GM19043 (cell line): ENCODE measurements around the gene RNF186.
"Not testable (repeated sequence)": the region's sequence is repeated elsewhere in the genome, so short reads cannot be mapped to it uniquely, and the experiment has no call there.

Source experiments
- ATAC-seq: cut with Tn5 transposase; IDR thresholded peaks from one replicate; pipeline ENCODE4 v1.9.1; 2021; ENCODE audit warnings: low read depth; ENCODE audit not compliant: unreplicated experiment

RNF186 gene, protein sequence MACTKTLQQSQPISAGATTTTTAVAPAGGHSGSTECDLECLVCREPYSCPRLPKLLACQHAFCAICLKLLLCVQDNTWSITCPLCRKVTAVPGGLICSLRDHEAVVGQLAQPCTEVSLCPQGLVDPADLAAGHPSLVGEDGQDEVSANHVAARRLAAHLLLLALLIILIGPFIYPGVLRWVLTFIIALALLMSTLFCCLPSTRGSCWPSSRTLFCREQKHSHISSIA

DNA sequence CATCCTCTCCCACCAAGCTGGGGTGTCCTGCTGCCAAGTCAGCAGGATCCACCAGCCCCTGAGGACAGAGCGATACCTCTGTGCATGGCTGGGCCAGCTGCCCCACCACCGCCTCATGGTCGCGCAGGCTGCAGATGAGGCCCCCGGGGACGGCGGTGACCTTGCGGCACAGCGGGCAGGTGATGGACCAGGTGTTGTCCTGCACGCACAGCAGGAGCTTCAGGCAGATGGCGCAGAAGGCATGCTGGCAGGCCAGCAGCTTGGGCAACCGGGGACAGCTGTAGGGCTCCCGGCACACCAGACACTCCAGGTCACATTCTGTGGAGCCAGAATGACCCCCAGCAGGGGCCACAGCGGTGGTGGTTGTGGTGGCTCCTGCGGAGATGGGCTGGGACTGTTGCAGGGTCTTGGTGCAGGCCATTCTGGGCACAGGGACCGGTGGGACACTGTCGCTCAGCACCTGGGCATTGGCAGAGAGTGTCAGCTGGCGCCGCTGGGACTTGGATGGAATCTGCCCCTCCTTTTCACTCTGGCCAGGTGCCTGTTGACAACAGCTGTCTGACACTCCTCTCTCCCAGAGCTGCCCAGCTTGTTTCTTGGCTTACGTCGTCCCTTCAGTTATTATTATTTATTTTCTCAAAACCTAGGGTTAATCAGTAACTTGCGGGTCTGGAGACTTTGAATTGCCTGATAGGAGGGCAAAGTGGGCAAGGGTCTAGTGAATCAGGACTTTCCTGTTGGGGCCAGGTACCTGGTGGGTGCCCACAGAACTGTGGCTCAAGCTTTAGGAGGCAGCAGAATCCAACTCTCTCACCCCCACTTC, at the start of gene RNF186:
TSS of gene RNF186 (minus strand) at position 603 of the 823 bp plus-strand sequence. CDS start at position 421, 182 bp downstream.
- no peak for ATAC-seq

DNA sequence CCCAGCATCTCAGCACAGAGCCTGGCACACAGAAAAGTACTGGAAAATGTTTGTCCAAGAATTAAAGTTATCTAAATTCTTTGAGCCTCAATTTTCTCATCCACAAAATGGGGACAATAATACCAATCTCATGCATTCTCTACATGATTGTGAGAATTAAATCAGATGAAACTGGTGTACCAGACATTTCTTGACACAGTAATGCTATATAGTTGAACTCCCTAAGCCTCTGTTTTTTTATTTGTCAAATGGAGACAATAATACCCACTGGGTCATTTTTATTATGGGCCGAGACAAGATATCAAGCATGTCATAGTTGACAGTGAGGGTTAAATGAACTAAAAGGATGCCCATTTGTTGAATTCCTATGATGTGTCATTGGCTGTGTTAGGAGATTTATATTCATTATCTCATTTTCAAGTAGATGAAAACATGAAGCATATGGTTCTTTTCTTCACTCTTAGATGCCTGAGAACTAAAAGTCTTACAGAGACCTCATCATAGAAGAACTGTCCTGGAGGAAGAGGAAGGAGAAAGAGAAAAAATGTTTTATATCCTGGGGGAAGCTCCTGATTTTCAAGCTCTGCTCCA, 49.6 kb upstream of the RNF186 start:
- no peak for ATAC-seq

DNA sequence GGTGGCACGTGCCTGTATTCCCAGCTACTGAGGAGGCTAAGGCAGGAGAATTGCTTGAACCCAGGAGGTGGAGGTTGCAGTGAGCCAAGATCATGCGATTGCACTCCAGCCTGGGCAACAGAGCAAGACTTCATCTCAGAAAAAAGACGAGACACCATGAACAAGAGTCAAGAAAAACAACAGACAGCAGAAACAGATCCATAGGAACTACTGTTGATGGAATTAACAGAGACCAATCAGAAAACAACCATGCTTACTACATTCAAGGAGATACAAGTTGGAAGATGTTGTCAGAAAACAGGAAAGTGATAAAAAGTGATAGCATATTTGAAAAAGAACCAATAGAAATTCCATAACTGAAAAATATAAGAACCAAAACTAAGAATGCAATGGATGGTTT, 47.9 kb upstream of the RNF186 start:
- no peak for ATAC-seq

DNA sequence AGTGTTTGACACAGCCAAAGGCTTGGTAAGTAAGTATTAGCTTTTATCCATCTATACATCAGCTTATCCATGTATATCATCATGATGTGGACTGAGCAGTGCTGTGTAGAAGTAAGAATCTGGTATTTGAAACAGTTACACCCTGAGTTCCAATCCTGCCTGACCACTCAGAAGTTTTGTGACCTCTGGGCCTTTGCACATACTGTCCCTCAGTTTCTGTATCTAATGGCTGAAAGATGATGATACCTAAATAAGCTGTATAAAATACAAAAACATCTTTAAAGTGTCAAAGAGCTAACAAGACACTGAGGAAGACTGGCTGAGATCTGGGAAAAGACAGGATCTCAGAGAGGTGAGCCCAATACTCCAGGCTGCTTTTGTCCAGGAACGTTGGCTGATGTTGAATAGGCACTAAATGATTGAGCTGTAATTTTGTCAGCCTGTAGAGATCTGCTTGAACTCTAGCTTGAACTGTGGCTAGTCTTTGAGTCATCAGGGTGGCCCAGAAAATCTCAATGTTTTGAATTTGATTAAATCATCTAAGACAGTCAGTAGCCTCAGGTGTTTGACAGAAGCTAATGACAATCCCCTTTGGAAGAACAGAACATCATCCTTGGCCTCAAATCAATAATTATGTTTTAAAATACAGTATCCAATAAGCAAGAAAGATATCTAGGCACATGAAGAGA, 46.9 kb upstream of the RNF186 start:
- ATAC-seq, result no peak

DNA sequence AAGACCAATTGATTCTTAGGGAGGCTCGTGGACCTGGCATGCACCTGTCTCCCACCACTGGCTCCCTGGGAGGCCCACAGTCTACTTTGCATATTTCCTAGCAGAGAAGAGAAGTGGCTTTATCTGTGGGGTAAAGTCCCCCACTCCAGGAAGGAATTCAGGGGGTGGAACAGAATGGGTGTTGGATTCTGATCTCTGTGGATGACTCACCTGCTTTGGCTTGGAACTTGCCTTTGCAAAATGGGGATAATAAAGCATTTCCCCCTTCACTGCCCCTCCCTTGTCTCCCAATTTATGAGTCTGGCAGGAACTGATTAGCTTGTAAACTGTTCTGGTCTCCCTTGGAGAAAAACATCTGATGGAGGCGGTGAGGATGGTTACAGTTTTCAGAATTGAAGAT, 46.0 kb upstream of the RNF186 start:
- no peak for ATAC-seq

DNA sequence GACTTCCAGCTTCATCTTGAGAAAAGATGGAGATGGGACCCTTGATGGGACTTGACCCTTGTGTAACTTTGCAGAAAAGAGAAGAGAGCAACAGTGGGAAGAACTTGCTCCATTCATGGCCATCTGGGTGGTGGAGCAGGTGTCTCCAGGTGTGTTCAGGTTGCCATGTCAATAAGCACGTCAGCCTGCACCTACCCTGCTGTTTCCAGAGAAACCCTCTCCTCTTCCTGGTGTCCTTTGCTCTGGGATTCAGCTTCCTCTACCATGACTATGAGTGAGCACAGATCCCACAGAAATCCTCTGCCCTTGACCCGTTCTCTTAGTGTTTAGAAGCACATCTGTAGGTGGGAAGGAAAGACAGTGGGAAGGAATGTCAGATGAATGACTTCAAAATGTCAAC, 45.3 kb upstream of the RNF186 start:
- ATAC-seq, result no peak

DNA sequence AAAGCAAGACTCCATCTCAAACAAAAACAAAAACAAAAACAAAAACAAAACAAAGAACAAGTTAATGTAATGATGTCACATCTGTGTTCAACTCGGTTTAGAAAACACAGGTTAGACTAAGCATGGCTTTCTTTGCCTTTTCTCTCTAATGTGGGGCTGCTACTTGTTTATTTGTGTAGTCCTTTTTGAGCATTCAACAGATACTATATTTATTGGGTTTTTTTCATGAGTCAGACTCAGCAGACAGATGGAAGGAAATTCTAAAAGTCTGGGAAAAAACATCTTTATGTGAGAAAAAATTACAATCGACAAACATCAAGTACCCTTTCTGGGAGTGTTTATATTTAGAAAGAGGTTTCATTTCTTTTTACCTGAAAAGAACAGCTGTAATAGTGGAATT, 44.8 kb upstream of the RNF186 start:
- no peak for ATAC-seq

DNA sequence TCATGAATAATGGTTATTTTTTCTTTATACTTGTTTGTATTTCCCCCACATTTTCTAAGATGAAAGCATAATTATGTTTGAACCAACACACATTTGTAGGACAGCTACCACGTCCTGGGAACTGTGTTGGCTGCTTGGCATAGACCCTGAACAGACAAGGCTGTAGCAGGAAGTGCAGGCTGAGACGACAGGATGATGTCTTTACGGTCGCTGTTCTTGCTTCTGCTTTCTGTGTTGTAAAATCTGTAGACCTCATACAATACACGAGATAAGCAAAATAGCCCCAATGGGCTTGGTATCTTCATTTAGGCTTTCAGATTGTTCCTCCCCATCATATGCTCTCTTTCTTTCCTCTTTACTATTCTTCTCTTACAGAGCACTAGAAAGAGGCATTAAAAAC, 43.8 kb upstream of the RNF186 start:
- no peak for ATAC-seq

DNA sequence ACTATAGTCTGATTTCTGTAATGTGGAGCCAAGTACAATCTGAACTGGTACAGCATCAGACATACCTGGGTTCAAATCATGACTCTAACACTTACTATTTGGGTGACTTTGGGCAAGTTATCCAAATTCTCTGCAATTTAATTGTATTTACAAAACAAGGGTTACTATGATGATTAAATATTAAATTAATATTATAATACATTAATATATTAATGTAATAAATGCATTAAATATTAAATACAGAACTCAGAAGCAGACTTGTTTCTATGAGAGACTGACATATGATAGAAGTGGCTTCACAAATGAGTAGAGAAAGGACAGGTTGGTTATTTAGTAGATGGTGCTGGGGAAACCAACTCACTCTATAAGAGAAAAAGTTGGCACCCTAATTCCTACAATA, 39.8 kb upstream of the RNF186 start:
- no peak for ATAC-seq

DNA sequence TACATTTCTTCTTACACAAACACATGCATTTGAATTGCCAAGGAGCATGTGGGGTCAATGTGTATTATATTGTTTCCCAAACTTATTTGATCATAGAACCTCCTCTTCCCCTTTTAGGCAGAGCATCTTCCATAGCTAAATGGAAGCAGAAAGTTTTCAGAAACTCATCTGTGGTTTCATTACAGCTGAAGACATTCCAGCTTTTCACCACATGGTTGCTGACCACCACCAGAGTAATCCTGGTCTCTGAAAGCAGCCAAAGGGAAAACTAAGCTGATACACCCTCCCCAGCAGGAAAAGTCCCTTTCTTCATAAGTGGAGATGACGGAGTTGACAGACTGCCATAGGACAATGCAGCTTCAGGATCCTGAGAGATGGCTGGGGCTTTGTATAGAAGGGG, 37.0 kb upstream of the RNF186 start:
- ATAC-seq, result no peak

DNA sequence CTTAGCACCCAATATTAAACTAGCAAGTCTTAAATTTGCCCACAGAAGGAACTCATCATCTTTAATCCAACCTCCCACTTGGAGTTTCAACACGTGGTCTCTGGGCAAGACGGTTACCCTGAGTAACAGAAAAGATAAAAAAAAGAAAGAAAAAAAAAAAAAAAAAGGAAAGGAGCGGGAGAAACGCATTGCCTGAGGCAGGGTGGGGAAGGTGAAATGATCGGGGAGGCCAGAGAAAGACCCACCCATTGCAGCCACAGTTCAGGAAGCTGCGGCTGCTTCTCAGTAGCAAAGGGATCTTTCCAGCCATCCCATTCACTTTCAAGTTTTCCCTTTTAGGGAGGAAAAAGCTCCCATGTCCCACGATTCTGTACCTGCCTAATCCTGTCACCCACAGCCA, 35.1 kb upstream of the RNF186 start:
- ATAC-seq, result no peak

DNA sequence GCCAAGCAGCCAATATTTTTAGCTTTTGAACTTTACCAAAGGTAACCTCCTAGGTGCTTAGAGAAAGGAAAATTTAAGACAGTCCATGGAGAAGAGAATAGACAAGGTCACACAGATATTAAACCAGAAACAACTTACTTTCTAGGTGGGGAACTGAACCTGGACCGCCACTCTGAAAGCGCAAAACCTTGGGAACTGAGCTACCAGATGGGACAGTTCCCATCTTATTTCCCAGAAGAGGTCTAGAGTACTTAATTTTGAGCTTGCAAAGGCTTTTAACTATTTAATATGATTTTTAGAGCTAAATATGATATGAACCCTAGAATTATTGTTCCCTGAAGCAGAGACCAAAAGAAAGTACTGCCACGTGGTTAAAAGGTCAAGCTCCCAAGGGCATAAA, 34.2 kb upstream of the RNF186 start:
- ATAC-seq, result not testable (repeated sequence)

DNA sequence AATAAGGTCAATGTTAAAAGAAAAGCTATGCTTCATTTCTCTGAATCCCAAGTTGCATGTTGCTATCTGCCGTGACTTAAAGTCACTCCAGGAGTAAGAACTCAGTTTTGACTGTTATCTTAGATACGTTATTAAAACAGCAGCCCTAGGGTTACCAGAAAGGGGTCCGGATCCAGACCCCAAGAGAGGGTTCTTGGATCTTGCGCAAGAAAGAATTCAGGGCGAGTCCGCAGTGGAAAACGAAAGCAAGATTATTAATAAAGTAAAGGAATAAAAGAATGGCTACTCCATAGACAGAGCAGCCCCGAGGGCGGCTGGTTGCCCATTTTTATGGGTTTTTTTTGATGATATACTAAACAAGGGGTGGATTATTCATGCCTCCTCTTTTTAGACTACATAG, 32.3 kb upstream of the RNF186 start:
- not testable (repeated sequence) for ATAC-seq

DNA sequence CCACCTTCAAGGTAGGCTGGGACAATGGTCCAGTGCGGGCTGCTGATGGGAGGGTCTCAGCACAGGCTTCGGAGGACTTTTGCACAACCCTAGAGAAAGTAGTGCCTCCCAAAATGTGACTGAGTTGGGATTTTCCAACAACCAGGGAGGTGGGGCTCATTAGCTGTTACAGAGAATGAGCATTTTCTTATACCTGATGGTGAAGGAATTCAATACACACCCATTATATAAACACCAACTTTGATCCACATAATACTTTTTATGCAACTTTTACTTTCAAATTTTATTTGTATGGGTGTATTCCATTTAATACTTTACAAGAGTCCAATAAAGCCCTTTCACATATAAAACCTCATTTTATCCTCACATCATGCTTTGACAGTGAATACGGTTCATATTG, 31.3 kb upstream of the RNF186 start:
- no peak for ATAC-seq

DNA sequence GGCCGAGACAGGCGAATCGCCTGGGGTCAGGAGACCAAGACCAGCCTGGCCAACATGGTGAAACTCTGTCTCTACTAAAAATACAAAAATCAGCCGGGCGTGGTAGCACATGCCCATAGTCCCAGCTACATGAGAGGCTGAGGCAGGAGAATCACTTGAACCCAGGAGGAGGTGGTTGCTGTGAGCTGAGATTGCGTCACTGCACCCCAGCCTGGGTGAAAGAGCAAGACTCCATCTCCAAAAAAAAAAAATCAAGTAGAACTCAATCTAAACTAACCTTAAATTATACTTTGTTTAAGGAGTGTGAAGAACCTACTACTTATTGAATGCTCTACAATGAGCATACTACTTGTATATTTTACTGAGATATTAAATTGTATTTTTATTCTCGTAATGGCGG, 30.5 kb upstream of the RNF186 start:
- ATAC-seq, result no peak

DNA sequence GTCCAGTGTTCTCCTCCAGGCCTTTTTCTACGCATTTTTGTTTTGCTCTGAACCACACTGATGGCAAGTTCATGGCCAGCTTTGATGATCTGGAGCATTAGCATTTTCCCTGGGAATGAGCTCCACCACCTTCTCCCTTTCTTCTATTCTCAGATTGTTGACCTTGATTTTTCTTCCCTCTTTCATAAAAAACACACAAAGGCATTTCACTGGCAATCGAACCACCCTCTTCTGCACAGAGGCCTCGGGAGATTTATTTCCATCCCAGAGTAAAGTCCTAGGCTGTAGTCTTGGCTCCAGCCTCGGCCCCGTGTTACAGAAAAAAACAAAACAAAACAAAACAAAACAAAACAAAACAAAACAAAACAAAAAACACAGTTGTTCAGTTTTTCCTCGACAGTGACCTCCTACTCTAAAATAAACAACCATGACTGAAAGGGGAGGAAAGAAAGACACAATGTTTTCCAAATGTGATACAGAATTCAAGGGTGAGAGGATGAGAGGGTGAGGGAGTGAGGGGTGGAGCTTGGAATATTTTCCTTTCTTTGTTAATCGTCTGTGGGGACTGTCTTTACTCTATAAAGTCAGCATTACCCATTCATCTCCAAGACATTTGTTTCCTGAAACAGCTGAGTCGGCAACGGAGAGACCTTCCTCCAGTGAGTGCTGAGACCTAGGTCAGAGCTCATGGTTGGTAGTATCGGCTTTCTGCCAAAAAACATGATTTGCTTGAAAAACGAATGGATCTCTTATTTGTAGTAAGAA, 29.8 kb upstream of the RNF186 start:
- ATAC-seq, result no peak

DNA sequence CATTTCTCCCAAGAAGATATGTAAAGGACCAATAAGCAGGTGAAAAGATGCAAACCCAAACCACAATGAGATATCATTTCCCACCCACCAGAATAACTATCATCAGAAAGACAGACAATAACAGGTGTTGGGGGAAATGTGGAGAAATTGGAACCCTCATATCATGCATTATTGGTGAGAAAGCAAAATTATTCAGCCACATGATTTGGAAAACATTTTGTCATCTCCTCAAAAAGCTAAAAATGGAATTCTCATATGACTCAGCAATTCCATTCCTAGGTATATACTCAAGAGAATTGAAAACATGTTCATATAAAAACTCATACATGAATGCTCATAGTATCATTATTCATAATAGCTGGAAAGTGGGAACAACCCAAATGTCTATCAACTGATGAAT, 25.1 kb upstream of the RNF186 start:
- no peak for ATAC-seq

DNA sequence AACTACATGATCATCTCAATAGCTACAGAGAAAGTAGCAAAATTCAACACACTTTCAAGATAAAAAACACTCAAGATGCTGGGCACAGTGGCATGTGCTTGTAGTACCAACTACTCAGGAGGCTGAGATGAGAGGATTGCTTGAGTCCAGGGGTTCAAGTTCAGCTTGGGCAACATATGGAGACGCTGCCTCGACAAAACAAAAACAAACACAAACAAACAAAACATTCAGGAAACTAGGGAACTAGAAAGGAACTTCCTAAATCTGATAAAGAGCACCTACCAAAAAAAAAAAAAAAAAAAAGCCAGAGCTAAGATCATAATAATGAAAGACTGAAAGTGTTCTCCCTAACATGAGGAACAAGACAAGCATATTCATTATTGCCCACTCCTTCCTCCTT, 22.8 kb upstream of the RNF186 start:
- ATAC-seq, result no peak

DNA sequence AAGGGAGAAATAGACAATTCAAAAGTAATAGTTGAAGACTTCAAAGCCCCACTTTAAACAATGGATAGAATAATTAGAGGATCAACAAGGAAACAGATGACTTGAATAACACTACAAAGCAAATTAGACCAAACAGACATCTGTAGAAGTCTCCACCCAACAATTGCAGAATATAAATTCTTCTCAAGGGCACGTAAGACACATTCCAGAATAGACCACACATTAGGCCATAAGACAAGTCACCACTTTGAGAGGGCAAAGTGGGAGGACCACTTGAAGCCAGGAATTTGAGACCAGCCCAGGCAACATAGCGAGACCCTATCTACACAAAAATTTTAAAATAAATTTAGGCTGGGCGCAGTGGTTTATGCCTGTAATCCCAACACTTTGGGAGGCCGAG, 20.5 kb upstream of the RNF186 start:
- no peak for ATAC-seq

DNA sequence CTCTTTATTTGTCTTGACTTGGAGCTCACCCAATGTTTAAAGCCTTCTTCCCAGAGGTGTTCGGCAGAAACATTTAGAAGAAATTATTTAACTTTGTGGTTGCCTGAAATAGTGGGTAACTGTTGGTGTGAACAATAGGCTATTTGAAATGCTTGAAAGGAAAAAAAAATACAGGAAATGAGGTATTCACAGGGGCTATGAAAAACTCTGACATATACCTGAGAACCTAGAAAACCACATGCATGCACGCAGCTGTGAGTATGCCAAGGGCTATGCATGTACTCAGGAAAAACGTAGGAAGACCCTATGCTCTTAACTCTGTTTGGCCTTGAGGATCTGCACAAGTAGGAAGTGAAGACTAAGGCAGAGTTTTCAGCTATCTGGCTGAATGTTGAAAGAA, 16.4 kb upstream of the RNF186 start:
- ATAC-seq, result no peak

DNA sequence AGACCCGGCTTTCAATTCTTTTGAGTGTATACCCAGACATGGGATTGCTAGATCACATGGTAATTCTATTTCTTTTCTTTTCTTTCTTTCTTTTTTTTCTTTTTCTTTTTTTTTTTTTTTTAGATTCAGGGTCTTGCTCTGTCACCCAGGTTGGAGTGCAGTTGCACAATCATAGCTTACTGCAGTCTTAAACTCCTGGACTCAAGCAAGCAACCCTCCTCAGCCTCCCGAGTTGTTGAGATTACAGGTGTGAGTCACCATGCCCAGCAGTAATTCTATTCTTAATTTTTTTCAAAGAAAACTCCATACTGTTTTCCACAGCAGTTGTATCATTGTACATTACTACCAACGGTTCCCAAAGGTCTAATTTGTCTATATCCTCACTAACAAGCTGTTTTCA, 13.5 kb upstream of the RNF186 start:
- ATAC-seq, result no peak
